ENCODE results near the gene FGF22. TPM values are rescaled to one million over a fixed set of nuclear protein-coding genes. Genes with fewer than 3 reads are reported as not detected.

The FGF22 gene
- total and polyA plus RNA-seq, 2 of the 8 experiments (the other 6 are each of a cell fraction or from before 2014, with no cell fraction given), result 0.44 to 1.7 TPM

DNA sequence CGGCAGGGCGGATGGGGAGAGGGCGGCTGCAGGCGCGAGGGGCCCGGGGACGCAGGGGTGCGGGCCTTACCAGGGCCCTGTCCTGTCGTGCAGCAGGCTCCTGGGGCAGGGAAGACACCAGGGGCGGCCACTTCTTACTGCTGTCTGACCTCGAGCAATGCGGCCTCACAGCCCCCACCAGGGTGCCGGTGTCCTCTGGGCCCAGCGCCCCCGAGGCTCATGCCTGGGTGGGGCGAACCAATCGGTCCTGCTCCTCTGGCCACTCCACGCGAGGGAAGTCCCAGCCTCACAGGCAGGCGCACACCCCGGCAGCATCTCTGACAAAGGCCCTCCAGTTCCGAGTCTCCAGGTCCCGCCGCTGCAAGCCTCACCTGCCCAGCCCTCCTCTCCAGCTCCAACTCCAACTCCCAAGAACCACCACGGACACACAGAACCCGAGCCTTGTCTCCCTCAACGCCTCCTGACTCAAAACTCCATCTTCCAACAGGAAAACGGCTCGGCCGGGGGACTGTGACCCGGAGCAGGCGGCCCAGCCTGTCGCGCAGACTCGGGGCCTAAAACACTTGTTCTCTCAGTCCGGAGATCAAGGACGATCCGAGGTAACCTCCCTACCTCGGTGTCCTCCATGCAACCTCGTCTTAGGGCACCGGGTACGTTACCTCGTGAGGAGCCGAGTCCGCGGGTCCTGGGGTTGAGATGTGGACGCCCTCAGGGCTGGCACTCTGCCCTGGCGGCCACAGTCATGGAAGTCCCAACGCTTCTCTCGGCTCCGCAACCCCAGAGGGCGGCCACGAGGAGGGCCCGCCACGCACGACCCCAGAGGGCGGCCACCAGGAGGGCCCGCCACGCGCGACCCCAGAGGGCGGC is 6.5 kb downstream of the FGF22 start:
- Histone ChIP-seq H2BK20ac (ENCODE audit: low read length) (no peak overlapping the region), H3K4ac (replicated peaks; ENCODE audit: insufficient read length, low read depth, low read length) (no peak overlapping the region), H2BK15ac (ENCODE audit: low read length) (no peak overlapping the region), H2BK12ac (ENCODE audit: low read depth, low read length) (no peak overlapping the region), H4K91ac (replicated peaks; ENCODE audit: insufficient read length, low read length) (no peak overlapping the region), H3K23me2 (ENCODE audit: low read depth, low read length) (no peaks in the 10 kb centered on the region), H3K36me3 (ENCODE audit: control insufficient read depth in 2 of 4, insufficient read depth in 4 of 4, low read length in 3 of 4) (peaks cover 0 to 54% (median 17%) of the 10 kb centered on the region in 4 experiments; a peak in 6 of 8 replicates), H3K23ac (ENCODE audit: insufficient read length) (no peak overlapping the region), H3K9ac (replicated peaks in 1 of 4; ENCODE audit: extremely low read depth in 1 of 4, low read depth in 3 of 4, low read length in 3 of 4) (no peak overlapping the region), H2BK5ac (ENCODE audit: low read depth, low read length) (no peak overlapping the region), H3K4me1 (replicated peaks in 1 of 4; ENCODE audit: control insufficient read depth in 3 of 4, insufficient read depth in 4 of 4, low read length in 3 of 4) (no peaks in the 10 kb centered on the region), H3K14ac (ENCODE audit: insufficient read length) (no peak overlapping the region), H3K9me3 (ENCODE audit: insufficient read depth in 2 of 2, low read depth in 1 of 2, low read length in 1 of 2) (no peaks in the 10 kb centered on the region), H3K79me2 (ENCODE audit: control insufficient read depth in 1 of 2, insufficient read depth in 2 of 2, low read length in 2 of 2) (no peaks in the 10 kb centered on the region), H3K27ac (ENCODE audit: low read depth, low read length) (no peak overlapping the region), H2AK5ac (ENCODE audit: low read depth, low read length) (no peak overlapping the region), H3K4me3 (ENCODE audit: extremely low read depth in 1 of 4, insufficient read depth in 2 of 4, low read depth in 3 of 4, low read length in 4 of 4) (no peak overlapping the region), H3K79me1 (ENCODE audit: low read depth, low read length) (no peaks in the 10 kb centered on the region), H3K27me3 (replicated peaks in 1 of 4; ENCODE audit: control insufficient read depth in 3 of 4, extremely low read depth in 1 of 4, insufficient read depth in 3 of 4, low read length in 3 of 4) (no peaks in the 10 kb centered on the region), H4K8ac (ENCODE audit: extremely low read depth, insufficient read depth, low read length) (no peak overlapping the region), H3K18ac (ENCODE audit: extremely low read depth, low read length) (no peak overlapping the region), H2AFZ (ENCODE audit: low read length) (no peak overlapping the region), H4K5ac (ENCODE audit: insufficient read length, low read depth, low read length) (no peak overlapping the region), H3K4me2 (ENCODE audit: insufficient read depth in 1 of 2, low read depth in 2 of 2, low read length in 2 of 2) (no peak overlapping the region), H3K56ac (replicated peaks; ENCODE audit: insufficient read length, low read depth, low read length) (no peak overlapping the region), H2BK120ac (replicated peaks; ENCODE audit: low read depth, low read length) (no peak overlapping the region), H4K20me1 (replicated peaks in 1 of 2; ENCODE audit: control insufficient read depth in 1 of 2, insufficient read depth in 2 of 2, low read length in 2 of 2) (peaks cover 0 to 9% of the 10 kb centered on the region in 2 experiments)
- DNase-seq (ENCODE audit: low read depth in 1 of 2, low spot score in 2 of 2), result no peak
- CTCF ChIA-PET (ENCODE audit: partially characterized antibody), result interaction anchor here (0.6 to 1.5 kb wide), 3 partner anchors 12 to 91 kb away, joined by 3 to 6 read pairs (median 4); no protein-coding TSS in a partner anchor
- 93% methylated on average over 45 of the region's 62 CpGs; no CpG with 5 or more reads in 1 of the 2 experiments for WGBS, 2 experiments (ENCODE audit: extremely low coverage in 1 of 2, insufficient coverage in 1 of 2, insufficient read length in 1 of 2, insufficient replicate concordance in 2 of 2, low coverage in 1 of 2, low lambda C conversion rate in 2 of 2, missing lambda C conversion rate in 1 of 2)
- POLR2A ChIA-PET (ENCODE audit: partially characterized antibody), result interaction anchor here (0.7 to 2.3 kb wide), 5 partner anchors 10 to 163 kb away, joined by 3 to 9 read pairs (median 3); no protein-coding TSS in a partner anchor
- FAIRE-seq, result no peak
- TF ChIP-seq TEAD4 (IDR thresholded peaks at IDR 0.05; ENCODE audit: low read depth, low read length) (no peak), YY1 (IDR thresholded peaks at IDR 0.05; ENCODE audit: low read depth, low read length) (no peak), CHD2 (IDR thresholded peaks at IDR 0.05; ENCODE audit: low read length) (no peak), TCF12 (IDR thresholded peaks at IDR 0.05; ENCODE audit: low read depth, low read length) (no peak)
- TF ChIP-seq, protein P1, sequence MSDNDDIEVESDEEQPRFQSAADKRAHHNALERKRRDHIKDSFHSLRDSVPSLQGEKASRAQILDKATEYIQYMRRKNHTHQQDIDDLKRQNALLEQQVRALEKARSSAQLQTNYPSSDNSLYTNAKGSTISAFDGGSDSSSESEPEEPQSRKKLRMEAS (IDR thresholded peaks at IDR 0.05), result no peak
